Adrenal gland (tissue), 5 donors: Measurements from ENCODE around the gene KRT78.

ENCODE experiments used
- POLR2A ChIP-seq, 2 donors: fragments of 450-650 bp; IDR thresholded peaks; one replicate each; pipeline ENCODE4 v1.6.1; 2017; ENCODE audit warnings: antibody characterized with exemption in 2 of 2, mild to moderate bottlenecking in 2 of 2, moderate library complexity in 1 of 2
- TF ChIP-seq, protein P1 (sequence below), 6 experiments: fragments of 450-650 bp in 4 of 6; fragments of 200-600 bp in 2 of 6; sonication (generic) in 1 of 6; IDR thresholded peaks; 1 replicate in 5 of 6; 2 replicates in 1 of 6; pipeline versions ENCODE4 v1.5.1 to v1.8.0; 2016 to 2021; ENCODE audit warnings: antibody characterized with exemption in 6 of 6, mild to moderate bottlenecking in 2 of 6, moderate library complexity in 1 of 6
- donor health status: DM: no; HTN: no; CAD: no.

DNA sequence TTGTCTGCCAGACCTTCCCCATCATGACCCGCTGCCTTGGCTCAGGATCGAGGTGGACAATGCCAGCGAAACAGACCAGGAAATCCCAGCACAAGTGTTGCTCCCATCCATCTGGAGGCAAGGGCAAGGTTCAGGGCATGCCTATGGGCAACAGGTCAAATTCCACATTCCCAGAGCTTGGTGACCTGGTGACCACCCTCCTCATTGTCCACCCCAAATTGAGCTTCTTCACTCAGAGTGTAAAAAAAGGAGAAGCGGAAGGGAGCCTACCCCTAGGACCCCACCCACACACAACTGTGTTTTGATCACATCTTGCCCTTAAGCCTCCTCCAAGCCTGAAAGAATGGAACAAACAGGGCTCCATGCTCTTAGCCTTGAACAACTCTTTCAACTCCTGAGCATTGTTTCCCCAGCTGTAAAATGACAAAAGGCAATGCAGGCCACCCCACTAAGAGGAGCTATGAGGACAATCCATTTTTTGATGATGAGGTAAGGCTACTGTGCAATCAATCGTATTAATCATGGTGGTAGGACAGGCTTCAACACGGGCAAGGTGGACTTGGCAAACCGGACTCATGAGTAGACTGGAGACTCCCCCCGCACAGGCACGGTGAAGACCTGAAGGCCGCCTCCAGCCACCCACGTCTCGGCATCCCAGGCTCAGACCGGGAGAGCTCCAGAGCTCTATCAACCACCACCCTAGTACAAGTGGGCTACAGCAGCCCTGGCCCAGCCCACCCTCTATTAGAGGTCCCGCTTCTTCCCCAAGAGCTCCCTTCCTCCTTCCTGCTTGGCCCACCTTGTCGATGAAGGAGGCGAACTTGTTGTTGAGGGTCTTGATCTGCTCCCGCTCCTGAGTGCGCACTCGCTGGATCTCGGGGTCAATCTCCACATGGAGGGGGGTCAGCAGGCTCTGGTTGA, 15.5 kb downstream of the KRT78 start:
- TF ChIP-seq, protein P1, sequence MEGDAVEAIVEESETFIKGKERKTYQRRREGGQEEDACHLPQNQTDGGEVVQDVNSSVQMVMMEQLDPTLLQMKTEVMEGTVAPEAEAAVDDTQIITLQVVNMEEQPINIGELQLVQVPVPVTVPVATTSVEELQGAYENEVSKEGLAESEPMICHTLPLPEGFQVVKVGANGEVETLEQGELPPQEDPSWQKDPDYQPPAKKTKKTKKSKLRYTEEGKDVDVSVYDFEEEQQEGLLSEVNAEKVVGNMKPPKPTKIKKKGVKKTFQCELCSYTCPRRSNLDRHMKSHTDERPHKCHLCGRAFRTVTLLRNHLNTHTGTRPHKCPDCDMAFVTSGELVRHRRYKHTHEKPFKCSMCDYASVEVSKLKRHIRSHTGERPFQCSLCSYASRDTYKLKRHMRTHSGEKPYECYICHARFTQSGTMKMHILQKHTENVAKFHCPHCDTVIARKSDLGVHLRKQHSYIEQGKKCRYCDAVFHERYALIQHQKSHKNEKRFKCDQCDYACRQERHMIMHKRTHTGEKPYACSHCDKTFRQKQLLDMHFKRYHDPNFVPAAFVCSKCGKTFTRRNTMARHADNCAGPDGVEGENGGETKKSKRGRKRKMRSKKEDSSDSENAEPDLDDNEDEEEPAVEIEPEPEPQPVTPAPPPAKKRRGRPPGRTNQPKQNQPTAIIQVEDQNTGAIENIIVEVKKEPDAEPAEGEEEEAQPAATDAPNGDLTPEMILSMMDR (IDR thresholded peaks at IDR 0.05) = no peak
- TF ChIP-seq POLR2A (IDR thresholded peaks at IDR 0.05) = no peak
